Epithelial cell of proximal tubule (primary cell): ENCODE measurements around the gene MYO10. TPM values are rescaled to one million over a fixed set of nuclear protein-coding genes. Genes with fewer than 3 reads are reported as not detected.
A peak's percentile ranks its signal among the peaks of the same experiment; 100 is the strongest.

Experiments
- DNase-seq: peaks from one replicate; pipeline ENCODE4 v3.0.0-alpha.2; 2011; ENCODE audit warnings: low read depth
- H3K4me3 ChIP-seq: 2 replicates; pipeline ENCODE4 v1.5.1; 2011; ENCODE audit warnings: low read depth, mild to moderate bottlenecking, low read length
- total RNA-seq: library from RNA; depleted of rRNA; stranded (reverse); fragments of >200 nt; gene quantifications from 2 replicates; pipeline ENCODE4 v1.2.3, GENCODE V29; 2015
- TF ChIP-seq, protein P1 (sequence below): conservative IDR thresholded peaks from 2 replicates; pipeline ENCODE4 v1.5.1; 2012; ENCODE audit warnings: low read depth, mild to moderate bottlenecking, low read length

MYO10 gene
- total RNA-seq, 1 donor from 2014 or later: 31.5 TPM

DNA sequence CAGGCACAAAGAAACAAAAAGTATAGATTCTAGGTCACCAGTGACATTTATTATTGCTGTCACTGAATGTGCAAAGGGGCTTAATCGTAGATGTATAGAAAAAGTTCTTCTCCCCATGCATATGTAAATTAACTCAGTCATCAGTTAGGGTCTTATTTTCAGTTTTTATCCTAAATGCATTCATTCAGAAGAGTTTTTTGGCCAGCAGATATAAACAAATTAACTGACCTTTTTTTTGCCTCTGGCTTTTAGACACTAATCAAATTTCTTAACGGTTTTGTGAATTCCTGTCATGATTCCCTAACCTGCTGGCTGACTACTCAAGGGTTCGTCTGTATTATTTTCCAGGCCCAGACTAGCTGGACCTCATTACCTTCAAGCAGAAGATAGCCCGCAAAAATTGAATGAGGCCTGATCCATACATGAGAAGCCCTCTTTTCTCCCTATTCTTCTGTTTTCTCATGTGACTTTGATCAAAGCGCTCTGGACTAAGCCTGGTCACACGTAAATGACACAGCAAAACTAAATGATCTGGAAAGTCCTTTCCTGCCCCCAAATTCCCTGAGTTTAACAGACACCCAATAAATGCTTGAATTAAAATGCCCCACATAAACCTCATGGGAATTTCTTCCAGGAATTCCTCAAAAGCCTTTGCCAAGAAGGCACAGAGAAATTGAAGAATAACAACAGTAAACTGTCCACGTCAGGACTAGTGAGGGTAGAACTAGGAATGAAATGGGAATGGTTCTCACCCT, 83.7 kb downstream of the MYO10 start:
- no peak overlapping the region for H3K4me3 ChIP-seq
- no peak for DNase-seq
- TF ChIP-seq, protein P1, sequence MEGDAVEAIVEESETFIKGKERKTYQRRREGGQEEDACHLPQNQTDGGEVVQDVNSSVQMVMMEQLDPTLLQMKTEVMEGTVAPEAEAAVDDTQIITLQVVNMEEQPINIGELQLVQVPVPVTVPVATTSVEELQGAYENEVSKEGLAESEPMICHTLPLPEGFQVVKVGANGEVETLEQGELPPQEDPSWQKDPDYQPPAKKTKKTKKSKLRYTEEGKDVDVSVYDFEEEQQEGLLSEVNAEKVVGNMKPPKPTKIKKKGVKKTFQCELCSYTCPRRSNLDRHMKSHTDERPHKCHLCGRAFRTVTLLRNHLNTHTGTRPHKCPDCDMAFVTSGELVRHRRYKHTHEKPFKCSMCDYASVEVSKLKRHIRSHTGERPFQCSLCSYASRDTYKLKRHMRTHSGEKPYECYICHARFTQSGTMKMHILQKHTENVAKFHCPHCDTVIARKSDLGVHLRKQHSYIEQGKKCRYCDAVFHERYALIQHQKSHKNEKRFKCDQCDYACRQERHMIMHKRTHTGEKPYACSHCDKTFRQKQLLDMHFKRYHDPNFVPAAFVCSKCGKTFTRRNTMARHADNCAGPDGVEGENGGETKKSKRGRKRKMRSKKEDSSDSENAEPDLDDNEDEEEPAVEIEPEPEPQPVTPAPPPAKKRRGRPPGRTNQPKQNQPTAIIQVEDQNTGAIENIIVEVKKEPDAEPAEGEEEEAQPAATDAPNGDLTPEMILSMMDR: no peak

DNA sequence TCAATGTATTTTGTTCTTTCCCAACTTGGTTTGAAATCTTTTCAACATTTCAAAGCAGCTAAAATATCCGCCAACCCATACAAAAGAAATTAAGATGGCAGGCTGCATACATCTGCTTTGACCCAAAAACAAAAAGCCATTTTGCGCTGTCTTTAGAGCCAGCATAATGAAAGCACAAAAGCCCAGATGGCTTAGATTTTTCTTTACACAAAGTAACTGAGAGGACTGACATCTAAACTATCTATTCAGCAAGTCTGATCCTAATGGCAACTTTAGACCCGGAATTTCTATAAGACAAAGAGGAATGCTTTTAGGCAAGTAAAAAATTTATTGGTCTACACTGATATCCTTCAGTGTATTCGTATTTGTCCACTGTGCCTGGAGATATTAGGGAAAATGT, 86.3 kb downstream of the MYO10 start:
- TF ChIP-seq, protein P1: no peak
- no peak overlapping the region for H3K4me3 ChIP-seq
- DNase-seq: no peak

DNA sequence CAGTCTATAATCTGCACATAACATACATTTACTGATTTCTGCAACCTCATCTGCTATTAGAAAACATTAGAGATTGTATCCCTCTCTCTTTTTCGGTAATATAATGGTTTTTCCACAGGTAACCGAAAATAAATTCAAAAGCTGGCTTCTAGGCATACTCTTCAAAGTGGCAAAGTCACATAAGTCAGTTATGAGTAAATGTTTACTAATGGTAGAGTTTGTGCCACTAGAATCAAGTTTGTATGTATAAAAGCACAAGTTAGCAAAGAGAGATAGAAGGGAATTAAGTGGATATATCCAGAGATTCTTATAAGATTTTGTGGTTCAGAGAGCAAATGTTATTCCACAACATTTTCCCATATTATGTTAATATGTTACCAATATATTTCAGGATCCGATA, 86.9 kb downstream of the MYO10 start:
- no peak for DNase-seq
- H3K4me3 ChIP-seq: no peak overlapping the region
- TF ChIP-seq, protein P1: no peak

DNA sequence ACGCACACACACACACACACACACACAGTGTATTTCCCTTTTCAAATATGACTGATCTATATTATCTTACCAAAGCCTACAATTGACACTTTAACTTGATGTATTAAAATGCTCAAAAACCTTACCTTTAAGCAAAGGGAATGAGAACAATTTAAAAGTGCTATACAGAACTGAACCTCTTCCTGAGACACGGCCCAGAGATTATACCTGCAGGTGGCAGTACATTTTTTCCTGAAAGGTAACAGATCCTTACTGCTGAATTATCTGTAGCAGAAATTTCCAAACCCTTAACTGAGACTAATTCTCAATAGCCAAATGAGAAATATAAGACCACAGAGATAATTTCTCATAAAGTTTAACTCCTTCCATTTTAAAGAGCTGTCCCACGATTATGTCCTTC, 91.1 kb downstream of the MYO10 start:
- DNase-seq: no peak
- H3K4me3 ChIP-seq: no peak overlapping the region
- TF ChIP-seq, protein P1: peak; percentile 24

DNA sequence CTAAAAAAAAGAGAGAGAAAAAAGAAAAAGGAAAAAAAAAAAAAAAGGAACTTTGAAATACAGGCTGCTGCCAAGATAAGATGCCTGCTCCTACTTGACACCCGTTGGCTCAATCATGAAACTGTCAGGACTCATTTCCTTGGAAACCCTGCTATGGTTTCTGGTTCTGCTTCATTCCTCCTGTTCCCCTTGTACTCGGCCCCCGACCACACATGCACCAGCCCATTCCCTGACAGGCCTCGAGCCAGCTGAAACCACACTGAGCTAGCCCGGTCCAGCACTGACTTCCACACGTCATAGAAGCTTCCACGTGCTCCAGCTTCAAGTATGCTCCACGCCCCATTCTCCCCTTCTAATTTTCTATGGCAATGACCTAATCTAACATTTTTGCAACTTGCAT, 93.2 kb downstream of the MYO10 start:
- TF ChIP-seq, protein P1: no peak
- H3K4me3 ChIP-seq: no peak overlapping the region

DNA sequence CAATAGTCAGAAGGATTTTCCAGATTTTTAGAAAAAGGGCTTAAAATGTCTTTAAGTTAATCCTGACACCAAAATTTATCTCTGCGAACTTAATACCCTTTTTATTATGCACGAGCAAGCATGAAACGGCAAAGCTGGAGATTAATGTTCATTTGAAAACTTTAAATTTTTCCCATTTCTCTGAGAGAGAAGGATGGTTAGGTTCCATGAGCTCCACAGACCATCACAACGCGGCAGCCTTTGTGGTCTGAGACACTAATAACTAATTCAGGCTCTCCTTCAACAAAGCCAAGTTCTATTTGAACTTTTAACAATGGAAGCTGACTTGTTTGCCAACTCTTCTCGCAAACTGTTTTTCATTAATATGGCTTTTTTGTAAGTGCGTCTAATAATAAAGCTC, 94.7 kb downstream of the MYO10 start:
- DNase-seq: no peak
- no peak overlapping the region for H3K4me3 ChIP-seq
- TF ChIP-seq, protein P1: no peak

More for the DNA sequence above, 93.2 kb downstream of the MYO10 start:
- no peak for DNase-seq

DNA sequence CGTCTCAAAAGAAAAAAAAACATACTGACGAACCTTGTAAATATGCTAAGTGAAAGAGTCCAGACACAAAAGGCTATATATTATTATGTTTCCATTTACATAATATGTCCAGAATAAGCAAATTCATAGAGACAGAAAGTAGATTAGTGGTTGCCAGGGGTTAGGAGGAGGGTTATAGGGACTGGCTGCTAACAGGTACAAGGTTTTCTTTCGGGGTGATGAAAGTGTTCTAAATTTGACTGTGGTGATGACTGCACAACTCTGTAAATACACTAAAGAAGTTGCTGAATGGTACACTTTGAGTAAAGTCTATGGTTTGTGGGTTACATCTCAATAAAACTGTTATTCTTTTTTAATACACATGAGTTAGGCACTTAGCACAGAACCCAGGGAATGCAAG, 98.8 kb downstream of the MYO10 start:
- TF ChIP-seq, protein P1: no peak
- no peak overlapping the region for H3K4me3 ChIP-seq
- DNase-seq: no peak
